K562 (cell line): ENCODE data around the gene DPRX. TPM values are rescaled to one million over a fixed set of nuclear protein-coding genes. Genes with fewer than 3 reads are reported as not detected.

ENCODE experiments used
- ATAC-seq: fragments of 200-7000 bp; cut with Tn5 transposase; 3 replicates; pipeline ENCODE4 v1.9.1; 2020; ENCODE audit warnings: moderate library complexity
- BruUV-seq: library from RNA; stranded (reverse); fragments of 400-500 nt; replicated peaks from 2 replicates; lab custom pipeline; 2021; lab: Mats Ljungman, UMichigan
- CTCF ChIA-PET: fragments of 300-600 bp; formaldehyde crosslinking; extraction: SDS; loops from one replicate; lab custom pipeline; 2021; ENCODE audit warnings: low intra/inter-chr PET ratio; lab: Yijun Ruan, JAX
- POLR2A ChIA-PET: fragments of 300-600, 350-650 bp; sonication (Branson Sonifier 250); formaldehyde crosslinking; extraction: SDS; loops from one replicate; lab custom pipeline; 2021; ENCODE audit warnings: antibody characterized with exemption, inconsistent platforms; lab: Yijun Ruan, JAX
- DNase-seq, 4 experiments: peaks; one replicate each; pipeline versions ENCODE4 v3.0.0 to v3.0.0-alpha.2; 2011 to 2018; ENCODE audit warnings: low spot score in 3 of 4, mixed read lengths in 3 of 4; ENCODE audit errors: extremely low read depth in 1 of 4
- FAIRE-seq: peaks from 2 replicates; lab custom pipeline; 2011; peaks lifted over from hg19 to GRCh38; lab: Jason Lieb, UNC
- H2AFZ ChIP-seq: 2 replicates; pipeline ENCODE4 v1.6.0; 2011; ENCODE audit warnings: low read depth, low read length, control low read depth, inconsistent platforms
- H3K27ac ChIP-seq: fragments of 200-600 bp; 3 replicates; pipeline ENCODE4 v1.8.0; 2011; ENCODE audit warnings: low read depth, mild to moderate bottlenecking, control low read depth, inconsistent platforms, low read length, moderate library complexity, mixed read lengths; ENCODE audit errors: extremely low read depth
- H3K27me3 ChIP-seq, 2 experiments: fragments of 300-600 bp in 1 of 2; 2 replicates in 1 of 2; 3 replicates in 1 of 2; pipeline versions ENCODE4 v1.6.0 to v1.8.0; 2011; ENCODE audit warnings: inconsistent platforms in 2 of 2, low read length in 2 of 2, mild to moderate bottlenecking in 1 of 2, mixed read lengths in 1 of 2, moderate library complexity in 1 of 2; ENCODE audit not compliant: control insufficient read depth in 2 of 2, insufficient read depth in 2 of 2
- H3K36me3 ChIP-seq: fragments of 300-600 bp; 3 replicates; pipeline ENCODE4 v1.8.0; 2011; ENCODE audit warnings: mild to moderate bottlenecking, low read length, inconsistent platforms; ENCODE audit not compliant: control insufficient read depth, insufficient read depth
- H3K4me1 ChIP-seq, 2 experiments: fragments of 200-600 bp in 1 of 2; replicated peaks in 1 of 2; 2 replicates in 1 of 2; 3 replicates in 1 of 2; pipeline versions ENCODE4 v1.5.1 to v1.8.0; 2011; ENCODE audit warnings: inconsistent platforms in 2 of 2, low read length in 2 of 2, mild to moderate bottlenecking in 1 of 2, mixed read lengths in 1 of 2, moderate library complexity in 1 of 2; ENCODE audit not compliant: control insufficient read depth in 2 of 2, insufficient read depth in 2 of 2
- H3K4me2 ChIP-seq: 2 replicates; pipeline ENCODE4 v1.6.1; 2011; ENCODE audit warnings: low read length, control low read depth, inconsistent platforms, mixed read lengths; ENCODE audit not compliant: insufficient read depth
- H3K4me3 ChIP-seq: fragments of 200-600 bp; sonication (generic), shearing (Covaris generic); 2 replicates; pipeline ENCODE4 v1.5.1; 2016; ENCODE audit warnings: control low read depth, inconsistent platforms
- H3K79me2 ChIP-seq: fragments of 200-600 bp; 3 replicates; pipeline ENCODE4 v1.8.0; 2011; ENCODE audit warnings: low read length, inconsistent platforms; ENCODE audit not compliant: control insufficient read depth, insufficient read depth
- H3K9ac ChIP-seq, 2 experiments: 2 replicates each; pipeline versions ENCODE4 v1.6.0 to v1.6.1; 2011; ENCODE audit warnings: low read depth in 2 of 2, low read length in 2 of 2, control low read depth in 1 of 2, inconsistent platforms in 1 of 2, mild to moderate bottlenecking in 1 of 2, mixed read lengths in 1 of 2; ENCODE audit not compliant: insufficient read depth in 1 of 2
- H3K9me1 ChIP-seq: one replicate; pipeline ENCODE4 v1.6.0; 2011; ENCODE audit warnings: inconsistent platforms, mild to moderate bottlenecking, low read length, moderate library complexity; ENCODE audit not compliant: control insufficient read depth, insufficient read depth
- H3K9me3 ChIP-seq: replicated peaks from 2 replicates; pipeline ENCODE4 v1.5.1; 2011; ENCODE audit warnings: low read depth, low read length, inconsistent platforms; ENCODE audit not compliant: control insufficient read depth, insufficient read depth
- H4K20me1 ChIP-seq: replicated peaks from 2 replicates; pipeline ENCODE4 v1.6.1; 2011; ENCODE audit warnings: low read length, inconsistent platforms, mixed read lengths; ENCODE audit not compliant: control insufficient read depth, insufficient read depth
- FOXJ2 ChIP-seq: fragments of 200-800 bp; sonication (Bioruptor generic); IDR thresholded peaks from 2 replicates; pipeline ENCODE4 v1.6.1; 2016; ENCODE audit warnings: missing genetic modification characterization, missing compliant biosample characterization
- GABPB2 ChIP-seq: fragments of 250-450 bp; sonication (Bioruptor Pico); conservative IDR thresholded peaks from 2 replicates; pipeline ENCODE4 v1.5.1; 2021; ENCODE audit warnings: mild to moderate bottlenecking
- GMEB1 ChIP-seq: fragments of 250-450 bp; sonication (Bioruptor Pico); IDR thresholded peaks from 2 replicates; pipeline ENCODE4 v1.4.0; 2020; ENCODE audit warnings: mild to moderate bottlenecking
- IFI16 ChIP-seq: fragments of 250-450 bp; sonication (Bioruptor Pico); IDR thresholded peaks from 2 replicates; pipeline ENCODE4 v2.1.2; 2022; ENCODE audit warnings: mild to moderate bottlenecking, inconsistent platforms
- LEF1 ChIP-seq: fragments of 450-650 bp; IDR thresholded peaks from 2 replicates; pipeline ENCODE4 v1.6.1; 2016; ENCODE audit warnings: mild to moderate bottlenecking
- MCM7 ChIP-seq, 2 experiments: fragments of 450-650 bp; IDR thresholded peaks; 2 replicates each; pipeline ENCODE4 v1.6.1; 2016 to 2018
- MECOM ChIP-seq: fragments of 250-450 bp; sonication (Bioruptor Pico); IDR thresholded peaks from 2 replicates; pipeline ENCODE4 v1.8.0; 2022; ENCODE audit warnings: inconsistent platforms
- POLR2AphosphoS5 ChIP-seq: IDR thresholded peaks from 2 replicates; pipeline ENCODE4 v1.6.1; 2011; ENCODE audit warnings: mild to moderate bottlenecking, low read depth, low read length, moderate library complexity; ENCODE audit not compliant: control insufficient read depth, insufficient read depth
- PPARD ChIP-seq: fragments of 250-450 bp; sonication (Bioruptor Pico); IDR thresholded peaks from 2 replicates; pipeline ENCODE4 v1.8.0; 2022; ENCODE audit warnings: inconsistent platforms, mild to moderate bottlenecking, moderate library complexity
- SMAD1 ChIP-seq: fragments of 150-350 bp; IDR thresholded peaks from 2 replicates; pipeline ENCODE4 v1.6.1; 2014; ENCODE audit warnings: low read length, low read depth; ENCODE audit not compliant: partially characterized antibody
- TEAD2 ChIP-seq: fragments of 450-650 bp; IDR thresholded peaks from 2 replicates; pipeline ENCODE4 v1.6.1; 2016; ENCODE audit warnings: missing genetic modification characterization, control low read depth, missing compliant biosample characterization
- TOE1 ChIP-seq, 2 experiments: fragments of 450-650 bp in 1 of 2; sonication (generic) in 1 of 2; formaldehyde crosslinking in 1 of 2; IDR thresholded peaks; 2 replicates each; pipeline versions ENCODE4 v1.7.1 to v1.8.0; 2016 to 2022; ENCODE audit warnings: borderline replicate concordance in 2 of 2, mild to moderate bottlenecking in 2 of 2, antibody characterized with exemption in 1 of 2, inconsistent platforms in 1 of 2, low read depth in 1 of 2, missing genetic modification reagents in 1 of 2, moderate library complexity in 1 of 2
- ZBED1 ChIP-seq: IDR thresholded peaks from 2 replicates; pipeline ENCODE4 v1.6.1; 2014
- ZBTB5 ChIP-seq: fragments of 450-650 bp; IDR thresholded peaks from 2 replicates; pipeline ENCODE4 v1.6.1; 2017; ENCODE audit warnings: antibody characterized with exemption
- ZFX ChIP-seq: sonication (generic); formaldehyde crosslinking; IDR thresholded peaks from 2 replicates; pipeline ENCODE4 v1.8.0; 2022; ENCODE audit warnings: mild to moderate bottlenecking, missing genetic modification reagents, moderate library complexity
- ZNF696 ChIP-seq: fragments of 250-450 bp; sonication (Bioruptor Pico); conservative IDR thresholded peaks from 2 replicates; pipeline ENCODE4 v1.4.0; 2020; ENCODE audit warnings: mild to moderate bottlenecking, moderate library complexity
- ZNF830 ChIP-seq: fragments of 250-450 bp; sonication (Bioruptor Pico); IDR thresholded peaks from 2 replicates; pipeline ENCODE4 v1.5.0; 2021; ENCODE audit warnings: mild to moderate bottlenecking
- WGBS: fragments of 100-300 bp; shearing (Covaris generic); methylation state at CpG from one replicate; pipeline ENCODE4 v1.1.6; 2016; ENCODE audit warnings: low coverage, mixed read lengths; ENCODE audit not compliant: insufficient coverage; ENCODE audit errors: missing lambda C conversion rate; 5-methylcytosine and 5-hydroxymethylcytosine counted together
- in situ Hi-C: fragments of 300-500 bp; cut with MboI; formaldehyde crosslinking; loops from 4 replicates; pipeline ENCODE4 v1.15.0; 2018; ENCODE audit warnings: inconsistent platforms, mixed read lengths
- intact Hi-C: fragments of 100-400 bp; cut with micrococcal nuclease; formaldehyde crosslinking; loops from 2 replicates; pipeline ENCODE4 v1.14.2; 2022
- polyA plus RNA-seq, 8 experiments: library from polyadenylated mRNA; depleted of rRNA in 4 of 8; stranded (reverse) in 5 of 8; unstranded in 3 of 8; fragments of >200 nt; fragmentation: Nextera tagmentation in 2 of 8; fragmentation: Illumina TruSeq in 1 of 8; extraction: Ambion mirVana in 2 of 8; extraction: Trizol in 1 of 8; gene quantifications; 2 replicates each; pipeline versions ENCODE4 v1.2.1 to v1.2.3, GENCODE V29; 2011 to 2014; ENCODE audit warnings: inconsistent platforms in 1 of 8, missing spikeins in 1 of 8
- total RNA-seq, 7 experiments: library from RNA; depleted of rRNA in 6 of 7; stranded (reverse); fragments of >200 nt in 6 of 7; fragmentation: Illumina TruSeq in 2 of 7; extraction: Trizol in 2 of 7; gene quantifications; 2 replicates each; pipeline versions ENCODE4 v1.2.1 to v1.2.3, GENCODE V29; 2011 to 2021; ENCODE audit warnings: low replicate concordance in 1 of 7

The DPRX gene
- total and polyA plus RNA-seq, 9 of the 15 experiments (the other 6 are each of a cell fraction or from before 2014, with no cell fraction given): not detected

- H3K27me3 ChIP-seq: peaks cover 0 to 13% of the 10 kb centered on the region in 2 experiments; a peak in 2 of 5 replicates
- no TSS peak for BruUV-seq
- in situ Hi-C loops: no loop called here
- ATAC-seq (no peak), DNase-seq (no peak), FAIRE-seq (no peak)
- no peak overlapping the region for H2AFZ ChIP-seq
- intact Hi-C loops: no loop called here
- ChIA-PET POLR2A (no interaction called here), CTCF (no interaction called here)
- H3K9ac ChIP-seq: no peak overlapping the region
- WGBS: 0% methylated on average over 4 of the region's 4 CpGs
- no peaks in the 10 kb centered on the region for H3K79me2 ChIP-seq
- H3K4me3 ChIP-seq: no peak overlapping the region
- TF ChIP-seq ZBED1 (no peak), TEAD2 (tag) (no peak), IFI16 (CRISPR knock-in tag) (no peak), MCM7 (IDR thresholded peaks at IDR 0.05) (no peak), PPARD (CRISPR knock-in tag) (no peak), ZBTB5 (no peak), TOE1 (IDR thresholded peaks at IDR 0.05; ENCODE audit: borderline replicate concordance) (no peak), TOE1 (CRISPR knock-in tag; IDR thresholded peaks at IDR 0.05; ENCODE audit: borderline replicate concordance, low read depth) (no peak), SMAD1 (no peak), MECOM (CRISPR knock-in tag) (no peak), GMEB1 (CRISPR knock-in tag) (no peak), POLR2AphosphoS5 (no peak), LEF1 (no peak), ZFX (CRISPR knock-in tag) (no peak), FOXJ2 (tag) (no peak), GABPB2 (CRISPR knock-in tag) (no peak), ZNF830 (CRISPR knock-in tag) (no peak), ZNF696 (CRISPR knock-in tag) (no peak)
- no peak overlapping the region for H3K27ac ChIP-seq
- H3K4me1 ChIP-seq: no peaks in the 10 kb centered on the region
- H4K20me1 ChIP-seq: no peaks in the 10 kb centered on the region
- no peaks in the 10 kb centered on the region for H3K36me3 ChIP-seq
- H3K4me2 ChIP-seq: no peak overlapping the region
- H3K9me1 ChIP-seq: no peaks in the 10 kb centered on the region
- no peaks in the 10 kb centered on the region for H3K9me3 ChIP-seq
Observed at GRCh38 chr19:53657330-53657729, 25.5 kb downstream of the DPRX start.
